Parathyroid adenoma (tissue), 2 donors: ENCODE data around the gene ZNF787.

Experiments
- H2AFZ ChIP-seq: fragments of 300-600 bp; sonication (generic); one replicate; pipeline ENCODE4 v1.7.0; 2017; ENCODE audit warnings: antibody characterized with exemption, mild to moderate bottlenecking
- H3K27ac ChIP-seq: fragments of 300-600 bp; sonication (generic); one replicate; pipeline ENCODE4 v1.7.0; 2017
- H3K27me3 ChIP-seq: fragments of 300-600 bp; sonication (generic); one replicate; pipeline ENCODE4 v1.7.0; 2017; ENCODE audit warnings: low read length; ENCODE audit not compliant: control insufficient read depth, insufficient read depth
- H3K36me3 ChIP-seq: fragments of 300-600 bp; sonication (generic); one replicate; pipeline ENCODE4 v1.7.0; 2017; ENCODE audit warnings: low read length; ENCODE audit not compliant: control insufficient read depth, insufficient read depth
- H3K4me1 ChIP-seq: fragments of 300-600 bp; sonication (generic); one replicate; pipeline ENCODE4 v1.7.0; 2017; ENCODE audit warnings: control low read depth
- H3K4me2 ChIP-seq: fragments of 300-600 bp; sonication (generic); one replicate; pipeline ENCODE4 v1.7.0; 2017; ENCODE audit warnings: low read length
- H3K4me3 ChIP-seq: fragments of 300-600 bp; sonication (generic); one replicate; pipeline ENCODE4 v1.7.0; 2017; ENCODE audit warnings: low read depth, low read length
- H3K79me2 ChIP-seq: fragments of 300-600 bp; sonication (generic); one replicate; pipeline ENCODE4 v1.7.0; 2017; ENCODE audit warnings: control low read depth
- H3K9ac ChIP-seq: fragments of 300-600 bp; sonication (generic); one replicate; pipeline ENCODE4 v1.7.0; 2017; ENCODE audit warnings: mild to moderate bottlenecking
- H3K9me3 ChIP-seq: fragments of 300-600 bp; sonication (generic); one replicate; pipeline ENCODE4 v1.7.0; 2017; ENCODE audit warnings: low read length; ENCODE audit not compliant: control insufficient read depth
- CTCF ChIP-seq: fragments of 300-600 bp; sonication (generic); IDR thresholded peaks from one replicate; pipeline ENCODE4 v1.7.0; 2017; ENCODE audit warnings: antibody characterized with exemption, mild to moderate bottlenecking
- donor health status: primary hyperparathyroidism.

Gene ZNF787

GRCh38 chr19:56088497-56089215, 32.4 kb downstream of the ZNF787 start:
- Histone ChIP-seq H3K4me3 (no peak overlapping the region), H3K79me2 (peaks cover 29% of the 10 kb centered on the region)
- TF ChIP-seq CTCF: no peak

GRCh38 chr19:56087647-56088496, 33.2 kb downstream of the ZNF787 start:
- peaks cover 21% of the 10 kb centered on the region for H3K79me2 ChIP-seq
- no peak overlapping the region for H3K4me3 ChIP-seq
- no peak overlapping the region for H3K9ac ChIP-seq
- no peaks in the 10 kb centered on the region for H3K36me3 ChIP-seq
- no peaks in the 10 kb centered on the region for H3K27me3 ChIP-seq
- H3K27ac ChIP-seq: no peak overlapping the region
- no peaks in the 10 kb centered on the region for H3K9me3 ChIP-seq
- no peaks in the 10 kb centered on the region for H3K4me1 ChIP-seq
- no peak overlapping the region for H2AFZ ChIP-seq
- no peak overlapping the region for H3K4me2 ChIP-seq
- TF ChIP-seq CTCF: no peak

More at GRCh38 chr19:56088497-56089215, 32.4 kb downstream of the ZNF787 start:
- no peak overlapping the region for H3K4me2 ChIP-seq
- no peaks in the 10 kb centered on the region for H3K36me3 ChIP-seq
- no peaks in the 10 kb centered on the region for H3K4me1 ChIP-seq
- no peak overlapping the region for H2AFZ ChIP-seq
- H3K27ac ChIP-seq: no peak overlapping the region
- no peak overlapping the region for H3K9ac ChIP-seq
- no peaks in the 10 kb centered on the region for H3K9me3 ChIP-seq
- no peaks in the 10 kb centered on the region for H3K27me3 ChIP-seq

GRCh38 chr19:56086671-56087430, 34.2 kb downstream of the ZNF787 start:
- TF ChIP-seq CTCF: no peak
- Histone ChIP-seq H3K79me2 (peaks cover 11% of the 10 kb centered on the region), H3K4me3 (no peak overlapping the region), H2AFZ (no peak overlapping the region), H3K27ac (no peak overlapping the region), H3K4me1 (no peaks in the 10 kb centered on the region), H3K9me3 (no peaks in the 10 kb centered on the region), H3K9ac (no peak overlapping the region), H3K36me3 (no peaks in the 10 kb centered on the region), H3K27me3 (no peaks in the 10 kb centered on the region), H3K4me2 (no peak overlapping the region)

- Histone ChIP-seq H3K9me3 (no peaks in the 10 kb centered on the region), H3K4me3 (no peak overlapping the region), H3K79me2 (peaks cover 7% of the 10 kb centered on the region), H3K4me2 (no peak overlapping the region), H3K4me1 (no peaks in the 10 kb centered on the region), H3K36me3 (no peaks in the 10 kb centered on the region), H3K27ac (no peak overlapping the region), H3K27me3 (no peaks in the 10 kb centered on the region), H2AFZ (no peak overlapping the region), H3K9ac (no peak overlapping the region)
- TF ChIP-seq CTCF: no peak
These were observed 35.4 kb downstream of the ZNF787 start for GRCh38 chr19:56085571-56086275.
